ENCODE data around the gene MYO5C. TPM values are rescaled to one million over a fixed set of nuclear protein-coding genes. Genes with fewer than 3 reads are reported as not detected.

The MYO5C gene
- polyA plus RNA-seq, 1 donor (not counting 4 experiments of a cell fraction or from before 2014, with no cell fraction given) = 0.16 TPM

DNA sequence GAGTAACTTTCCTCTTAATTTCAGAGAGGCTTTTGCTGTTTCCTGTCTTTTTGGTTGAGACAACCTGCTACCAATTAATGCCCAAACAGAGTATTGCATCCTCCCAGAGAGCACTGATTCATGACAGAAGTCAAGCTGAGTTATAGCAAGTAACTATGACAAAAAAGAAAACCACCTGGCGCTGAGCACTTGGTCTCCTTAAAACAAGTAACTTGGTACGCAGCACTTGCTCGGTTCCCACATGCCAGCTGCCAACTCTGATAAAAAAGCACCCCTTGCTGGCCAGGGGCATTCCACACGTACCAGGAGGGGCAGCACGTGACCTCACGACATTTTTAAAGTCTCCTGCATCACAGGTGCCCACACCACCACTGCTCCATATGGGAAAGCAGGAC is 13.5 kb upstream of the MYO5C start:
- Histone ChIP-seq H3K27ac (ENCODE audit: control insufficient read depth, insufficient read depth, low read length) (no peak overlapping the region), H3K79me2 (ENCODE audit: control insufficient read depth, insufficient read depth, low read length) (no peaks in the 10 kb centered on the region), H3K27me3 (ENCODE audit: control insufficient read depth, extremely low read depth, insufficient read depth, low read length) (no peaks in the 10 kb centered on the region), H3K9me3 (ENCODE audit: control insufficient read depth, low read depth, low read length) (no peaks in the 10 kb centered on the region), H2AFZ (ENCODE audit: control insufficient read depth, low read length) (no peak overlapping the region), H3K4me1 (ENCODE audit: control insufficient read depth, extremely low read depth, insufficient read depth, low read length) (peaks cover 3% of the 10 kb centered on the region), H3K4me3 (ENCODE audit: control insufficient read depth in 2 of 3, extremely low read depth in 1 of 3, insufficient read depth in 2 of 3, low read depth in 1 of 3, low read length in 3 of 3) (no peak overlapping the region), H3K4me2 (ENCODE audit: control insufficient read depth, extremely low read depth, insufficient read depth, low read depth, low read length) (no peak overlapping the region), H3K9me1 (ENCODE audit: control insufficient read depth, extremely low read depth, insufficient read depth, low read length) (no peaks in the 10 kb centered on the region), H4K20me1 (ENCODE audit: control insufficient read depth, extremely low read depth, insufficient read depth, low read length) (no peaks in the 10 kb centered on the region), H3K9ac (ENCODE audit: control insufficient read depth, extremely low read depth, insufficient read depth, low read length) (no peak overlapping the region), H3K36me3 (ENCODE audit: control insufficient read depth in 2 of 2, extremely low read depth in 1 of 2, insufficient read depth in 2 of 2, low read length in 2 of 2) (peaks cover 0 to 16% of the 10 kb centered on the region in 2 experiments)
- dilution Hi-C loops (cut with MboI; ENCODE audit: extremely low pct_ligation_motif_present, low sequenced_read_pairs) = no loop called here
- DNase-seq (ENCODE audit: low read depth, low spot score) (no peak), FAIRE-seq (no peak)
- TF ChIP-seq EZH2 (IDR thresholded peaks at IDR 0.05; ENCODE audit: low read length) = no peak
- TF ChIP-seq, protein P1, sequence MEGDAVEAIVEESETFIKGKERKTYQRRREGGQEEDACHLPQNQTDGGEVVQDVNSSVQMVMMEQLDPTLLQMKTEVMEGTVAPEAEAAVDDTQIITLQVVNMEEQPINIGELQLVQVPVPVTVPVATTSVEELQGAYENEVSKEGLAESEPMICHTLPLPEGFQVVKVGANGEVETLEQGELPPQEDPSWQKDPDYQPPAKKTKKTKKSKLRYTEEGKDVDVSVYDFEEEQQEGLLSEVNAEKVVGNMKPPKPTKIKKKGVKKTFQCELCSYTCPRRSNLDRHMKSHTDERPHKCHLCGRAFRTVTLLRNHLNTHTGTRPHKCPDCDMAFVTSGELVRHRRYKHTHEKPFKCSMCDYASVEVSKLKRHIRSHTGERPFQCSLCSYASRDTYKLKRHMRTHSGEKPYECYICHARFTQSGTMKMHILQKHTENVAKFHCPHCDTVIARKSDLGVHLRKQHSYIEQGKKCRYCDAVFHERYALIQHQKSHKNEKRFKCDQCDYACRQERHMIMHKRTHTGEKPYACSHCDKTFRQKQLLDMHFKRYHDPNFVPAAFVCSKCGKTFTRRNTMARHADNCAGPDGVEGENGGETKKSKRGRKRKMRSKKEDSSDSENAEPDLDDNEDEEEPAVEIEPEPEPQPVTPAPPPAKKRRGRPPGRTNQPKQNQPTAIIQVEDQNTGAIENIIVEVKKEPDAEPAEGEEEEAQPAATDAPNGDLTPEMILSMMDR (optimal IDR thresholded peaks at IDR 0.05 in 1 of 3, IDR thresholded peaks at IDR 0.05 in 1 of 3, conservative IDR thresholded peaks at IDR 0.05 in 1 of 3; ENCODE audit: extremely low read depth in 1 of 3, insufficient read depth in 2 of 3, low read length in 3 of 3) = no peak

DNA sequence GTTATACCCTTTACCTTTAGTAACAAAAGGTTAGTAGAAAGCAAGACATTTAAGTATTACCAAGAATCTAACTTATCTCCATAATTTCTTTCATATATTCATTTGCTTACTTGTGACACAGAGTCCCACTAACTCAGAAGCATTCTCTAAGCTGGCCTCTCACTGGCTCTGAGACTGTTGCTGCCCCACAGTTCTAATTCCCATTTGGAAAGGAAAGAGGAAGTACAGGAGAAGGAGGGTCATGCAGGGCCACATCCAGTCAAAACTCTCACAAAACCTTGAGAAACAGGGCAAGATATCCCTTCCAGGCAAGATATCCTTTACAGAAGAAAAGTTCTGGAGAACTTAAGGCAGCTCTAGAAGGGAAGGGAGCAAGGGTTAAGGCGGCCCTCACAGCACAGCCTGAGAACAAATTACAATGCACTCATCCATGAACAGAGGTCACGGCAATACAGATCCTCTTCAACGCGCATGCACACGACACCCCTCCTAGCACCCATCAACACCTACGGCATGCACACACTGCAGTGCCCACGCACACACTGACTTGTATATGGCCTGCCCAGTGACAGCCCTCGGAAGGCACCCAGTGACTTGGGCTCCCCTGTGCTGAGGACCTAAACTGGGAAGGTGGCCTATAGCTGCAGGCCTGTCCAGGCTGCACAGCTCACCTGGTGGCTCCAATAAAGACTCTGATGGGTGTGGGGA is 13.0 kb upstream of the MYO5C start:
- H2AFZ ChIP-seq (ENCODE audit: control insufficient read depth, low read length) = no peak overlapping the region
- TF ChIP-seq, protein P1 (optimal IDR thresholded peaks at IDR 0.05 in 1 of 3, IDR thresholded peaks at IDR 0.05 in 1 of 3, conservative IDR thresholded peaks at IDR 0.05 in 1 of 3; ENCODE audit: extremely low read depth in 1 of 3, insufficient read depth in 2 of 3, low read length in 3 of 3) = no peak
- no peak for TF ChIP-seq EZH2 (IDR thresholded peaks at IDR 0.05; ENCODE audit: low read length)
- peaks cover 3% of the 10 kb centered on the region for H3K4me1 ChIP-seq (ENCODE audit: control insufficient read depth, extremely low read depth, insufficient read depth, low read length)
- no peak overlapping the region for H3K9ac ChIP-seq (ENCODE audit: control insufficient read depth, extremely low read depth, insufficient read depth, low read length)
- no peak overlapping the region for H3K27ac ChIP-seq (ENCODE audit: control insufficient read depth, insufficient read depth, low read length)
- H3K9me1 ChIP-seq (ENCODE audit: control insufficient read depth, extremely low read depth, insufficient read depth, low read length) = no peaks in the 10 kb centered on the region
- no peak for DNase-seq (ENCODE audit: low read depth, low spot score)
- dilution Hi-C loops (cut with MboI; ENCODE audit: extremely low pct_ligation_motif_present, low sequenced_read_pairs) = no loop called here
- peaks cover 0 to 16% of the 10 kb centered on the region in 2 experiments for H3K36me3 ChIP-seq (ENCODE audit: control insufficient read depth in 2 of 2, extremely low read depth in 1 of 2, insufficient read depth in 2 of 2, low read length in 2 of 2)
- H3K9me3 ChIP-seq (ENCODE audit: control insufficient read depth, low read depth, low read length) = no peaks in the 10 kb centered on the region
- H3K4me3 ChIP-seq (ENCODE audit: control insufficient read depth in 2 of 3, extremely low read depth in 1 of 3, insufficient read depth in 2 of 3, low read depth in 1 of 3, low read length in 3 of 3) = no peak overlapping the region
- no peaks in the 10 kb centered on the region for H4K20me1 ChIP-seq (ENCODE audit: control insufficient read depth, extremely low read depth, insufficient read depth, low read length)
- H3K27me3 ChIP-seq (ENCODE audit: control insufficient read depth, extremely low read depth, insufficient read depth, low read length) = no peaks in the 10 kb centered on the region
- H3K4me2 ChIP-seq (ENCODE audit: control insufficient read depth, extremely low read depth, insufficient read depth, low read depth, low read length) = no peak overlapping the region
- FAIRE-seq = no peak
- no peaks in the 10 kb centered on the region for H3K79me2 ChIP-seq (ENCODE audit: control insufficient read depth, insufficient read depth, low read length)

Data from keratinocyte (primary cell).